Measurements from ENCODE around the gene GREB1L.

Gene GREB1L

GRCh38 chr18:21534327-21534726, 292.3 kb downstream of the GREB1L start:
- no peak for TF ChIP-seq CTCF (IDR thresholded peaks at IDR 0.05)
- no peak overlapping the region for H3K4me3 ChIP-seq (ENCODE audit: low read depth in 1 of 2, low read length in 1 of 2)
- no peak overlapping the region for H3K27ac ChIP-seq
- H3K9me3 ChIP-seq = no peaks in the 10 kb centered on the region
- H3K4me1 ChIP-seq (ENCODE audit: control insufficient read depth in 1 of 2, insufficient read depth in 1 of 2, low read depth in 1 of 2, low read length in 1 of 2) = no peaks in the 10 kb centered on the region
- peaks cover 77% of the 10 kb centered on the region for H3K36me3 ChIP-seq
- no peaks in the 10 kb centered on the region for H3K27me3 ChIP-seq

- H3K4me1 ChIP-seq (ENCODE audit: control insufficient read depth in 1 of 2, insufficient read depth in 1 of 2, low read depth in 1 of 2, low read length in 1 of 2) = no peaks in the 10 kb centered on the region
- no peak for TF ChIP-seq CTCF (IDR thresholded peaks at IDR 0.05)
- H3K4me3 ChIP-seq (ENCODE audit: low read depth in 1 of 2, low read length in 1 of 2) = no peak overlapping the region
- H3K36me3 ChIP-seq = peaks cover 65% of the 10 kb centered on the region
- H3K27me3 ChIP-seq = no peaks in the 10 kb centered on the region
- H3K27ac ChIP-seq = no peak overlapping the region
- H3K9me3 ChIP-seq = no peaks in the 10 kb centered on the region
These were observed 296.2 kb downstream of the GREB1L start for GRCh38 chr18:21538230-21538629.

- Histone ChIP-seq H3K27ac (no peak overlapping the region), H3K4me1 (ENCODE audit: control insufficient read depth in 1 of 2, insufficient read depth in 1 of 2, low read depth in 1 of 2, low read length in 1 of 2) (no peaks in the 10 kb centered on the region), H3K36me3 (peaks cover 33% of the 10 kb centered on the region), H3K4me3 (ENCODE audit: low read depth in 1 of 2, low read length in 1 of 2) (no peak overlapping the region), H3K27me3 (no peaks in the 10 kb centered on the region), H3K9me3 (no peaks in the 10 kb centered on the region)
- no peak for TF ChIP-seq CTCF (IDR thresholded peaks at IDR 0.05)
These were observed 304.4 kb downstream of the GREB1L start for GRCh38 chr18:21546423-21546822.

GRCh38 chr18:21548647-21549046, 306.6 kb downstream of the GREB1L start:
- TF ChIP-seq CTCF (IDR thresholded peaks at IDR 0.05) = no peak

GRCh38 chr18:21550510-21550970, 308.5 kb downstream of the GREB1L start:
- H3K36me3 ChIP-seq = peaks cover 28% of the 10 kb centered on the region
- H3K4me3 ChIP-seq (ENCODE audit: low read depth in 1 of 2, low read length in 1 of 2) = no peak overlapping the region
- TF ChIP-seq CTCF (IDR thresholded peaks at IDR 0.05) = no peak
- H3K9me3 ChIP-seq = no peaks in the 10 kb centered on the region
- H3K27me3 ChIP-seq = no peaks in the 10 kb centered on the region
- H3K4me1 ChIP-seq (ENCODE audit: control insufficient read depth in 1 of 2, insufficient read depth in 1 of 2, low read depth in 1 of 2, low read length in 1 of 2) = no peaks in the 10 kb centered on the region
- H3K27ac ChIP-seq = no peak overlapping the region

More at GRCh38 chr18:21548647-21549046, 306.6 kb downstream of the GREB1L start:
- H3K4me1 ChIP-seq (ENCODE audit: control insufficient read depth in 1 of 2, insufficient read depth in 1 of 2, low read depth in 1 of 2, low read length in 1 of 2) = no peaks in the 10 kb centered on the region
- no peak overlapping the region for H3K4me3 ChIP-seq (ENCODE audit: low read depth in 1 of 2, low read length in 1 of 2)
- H3K36me3 ChIP-seq = peaks cover 20% of the 10 kb centered on the region
- no peaks in the 10 kb centered on the region for H3K9me3 ChIP-seq
- H3K27ac ChIP-seq = no peak overlapping the region
- H3K27me3 ChIP-seq = no peaks in the 10 kb centered on the region

Data from neutrophil (primary cell).